HG03045 (cell line): Measurements from ENCODE around the gene INPPL1.
A peak's percentile ranks its signal among the peaks of the same experiment; 100 is the strongest.

Source experiments
- ATAC-seq: cut with Tn5 transposase; IDR thresholded peaks from one replicate; pipeline ENCODE4 v1.9.1; 2021; ENCODE audit warnings: mild to moderate bottlenecking, moderate library complexity; ENCODE audit not compliant: unreplicated experiment

The INPPL1 gene

GRCh38 chr11:72209101-72209500 is 15.5 kb upstream of the INPPL1 start:
- ATAC-seq: no peak

DNA sequence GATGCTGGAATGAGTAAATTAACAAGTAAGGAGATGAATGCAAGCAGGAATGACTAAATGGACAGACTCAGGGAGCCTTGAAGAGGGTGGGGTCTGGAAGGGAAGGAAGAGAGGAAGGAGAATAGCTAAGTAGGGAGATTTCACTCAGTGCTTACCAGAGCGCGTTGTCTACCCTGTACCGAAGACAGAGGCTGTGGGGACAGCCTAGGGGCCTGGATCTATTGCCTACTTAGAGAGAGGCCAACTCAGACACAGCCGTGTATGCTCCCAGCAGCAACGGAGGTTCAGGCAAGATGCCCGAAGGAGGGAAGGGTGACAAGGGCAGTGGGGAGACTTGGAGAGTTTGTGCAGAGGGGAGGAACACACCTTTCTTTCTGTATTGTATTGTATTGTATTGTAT is 7.9 kb upstream of the INPPL1 start, which contains the start of gene FOLR2:
Gene FOLR2, plus strand, starts transcription at position 157 of the 400 bp plus-strand sequence. CDS start 1,791 bp downstream, outside the sequence.
- ATAC-seq: no peak

GRCh38 chr11:72217841-72218240 is 6.7 kb upstream of the INPPL1 start:
- no peak for ATAC-seq

DNA sequence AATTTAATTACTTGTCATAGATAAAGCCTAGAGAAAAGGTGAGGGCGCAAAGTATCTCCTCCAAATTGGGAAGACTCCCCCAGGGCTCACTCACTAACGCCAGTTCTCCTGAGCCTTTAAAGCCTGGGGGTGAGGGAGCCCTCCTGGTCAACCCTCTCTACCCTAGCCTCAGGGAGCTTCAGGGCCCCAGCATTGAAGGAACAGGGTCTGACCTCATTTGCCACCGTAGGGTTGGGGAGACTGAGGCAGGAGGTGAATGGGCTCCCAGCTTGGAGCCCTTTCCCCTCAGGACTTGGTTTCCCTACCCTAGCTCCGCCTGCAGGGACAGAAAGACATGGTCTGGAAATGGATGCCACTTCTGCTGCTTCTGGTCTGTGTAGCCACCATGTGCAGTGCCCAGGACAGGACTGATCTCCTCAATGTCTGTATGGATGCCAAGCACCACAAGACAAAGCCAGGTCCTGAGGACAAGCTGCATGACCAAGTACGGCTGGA is 6.3 kb upstream of the INPPL1 start:
- no peak for ATAC-seq

DNA sequence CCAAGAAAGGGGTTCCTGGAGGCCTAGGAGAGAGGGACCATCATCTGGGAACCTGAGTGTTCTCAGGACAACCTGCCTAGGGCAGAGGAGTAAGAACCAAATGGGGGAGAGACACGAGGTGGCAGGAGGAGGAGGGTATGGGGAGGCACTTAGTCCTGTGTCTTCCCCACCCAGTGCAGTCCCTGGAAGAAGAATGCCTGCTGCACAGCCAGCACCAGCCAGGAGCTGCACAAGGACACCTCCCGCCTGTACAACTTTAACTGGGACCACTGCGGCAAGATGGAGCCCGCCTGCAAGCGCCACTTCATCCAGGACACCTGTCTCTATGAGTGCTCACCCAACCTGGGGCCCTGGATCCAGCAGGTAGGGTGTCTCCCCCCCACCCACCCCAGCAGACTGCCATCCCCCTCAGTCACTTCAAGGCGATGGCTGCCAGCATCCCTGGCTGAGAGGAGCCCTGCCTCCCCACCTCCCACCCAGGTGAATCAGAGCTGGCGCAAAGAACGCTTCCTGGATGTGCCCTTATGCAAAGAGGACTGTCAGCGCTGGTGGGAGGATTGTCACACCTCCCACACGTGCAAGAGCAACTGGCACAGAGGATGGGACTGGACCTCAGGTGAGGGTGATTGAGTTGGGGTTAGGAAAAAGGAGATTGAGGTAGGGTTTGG is 3.7 kb upstream of the INPPL1 start:
- ATAC-seq: no peak

DNA sequence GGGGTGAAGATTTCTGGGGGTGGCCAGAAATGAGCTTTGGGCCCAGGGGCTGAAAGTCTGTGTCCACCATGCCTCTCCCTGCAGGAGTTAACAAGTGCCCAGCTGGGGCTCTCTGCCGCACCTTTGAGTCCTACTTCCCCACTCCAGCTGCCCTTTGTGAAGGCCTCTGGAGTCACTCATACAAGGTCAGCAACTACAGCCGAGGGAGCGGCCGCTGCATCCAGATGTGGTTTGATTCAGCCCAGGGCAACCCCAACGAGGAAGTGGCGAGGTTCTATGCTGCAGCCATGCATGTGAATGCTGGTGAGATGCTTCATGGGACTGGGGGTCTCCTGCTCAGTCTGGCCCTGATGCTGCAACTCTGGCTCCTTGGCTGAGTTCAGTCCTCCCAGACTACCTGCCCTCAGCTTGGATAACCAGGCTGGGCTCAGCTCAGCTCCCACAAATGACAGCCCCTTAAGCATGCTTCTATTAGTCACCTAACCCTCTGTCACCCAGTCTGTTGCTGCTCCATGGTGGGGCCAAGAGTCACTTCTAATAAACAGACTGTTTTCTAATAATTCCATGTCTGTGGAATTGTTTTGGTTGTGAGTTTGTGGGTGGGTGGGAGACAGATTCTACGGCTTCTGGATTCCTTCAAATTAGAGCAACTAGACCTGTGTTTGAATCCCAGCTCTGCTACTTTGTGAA is 3.0 kb upstream of the INPPL1 start:
- no peak for ATAC-seq

DNA sequence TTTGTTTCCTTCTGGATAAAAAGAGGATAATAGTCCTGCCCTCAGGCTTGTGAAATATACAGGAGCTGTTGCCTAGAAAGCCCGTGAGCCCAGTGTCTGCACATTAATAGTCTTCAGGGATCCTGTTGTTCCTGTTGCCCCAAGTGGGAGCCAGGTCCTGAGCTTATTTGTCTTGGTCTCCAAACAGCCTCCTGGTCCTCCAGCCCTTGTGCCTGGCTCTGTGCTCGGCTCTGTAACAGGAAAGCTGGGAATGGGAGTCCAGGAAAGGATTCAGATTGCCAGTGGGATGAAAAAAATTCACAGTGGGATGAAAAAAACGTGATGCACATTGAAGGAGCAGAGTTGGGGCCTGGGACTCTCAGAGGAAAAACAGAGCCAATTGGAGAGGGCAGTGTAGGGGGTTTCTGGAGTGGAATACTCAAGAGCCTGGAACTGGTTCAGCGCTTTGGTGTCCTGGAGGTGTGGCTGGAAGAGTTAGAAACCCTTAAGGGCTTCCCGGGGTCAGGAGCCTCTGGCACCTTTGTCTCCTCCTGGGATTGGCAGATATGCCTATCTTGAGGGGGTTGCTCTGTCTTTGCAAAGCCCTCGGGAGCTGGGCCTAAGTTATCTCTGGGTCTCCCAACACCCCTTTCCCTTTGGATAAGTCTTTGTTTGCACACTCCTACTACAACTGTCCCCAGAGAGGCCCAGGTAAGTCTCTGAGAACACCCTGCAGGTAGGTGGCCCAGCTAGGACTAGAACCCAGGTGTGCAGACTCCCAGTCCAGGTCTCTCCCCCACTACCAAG is 2.3 kb upstream of the INPPL1 start:
- ATAC-seq: no peak

DNA sequence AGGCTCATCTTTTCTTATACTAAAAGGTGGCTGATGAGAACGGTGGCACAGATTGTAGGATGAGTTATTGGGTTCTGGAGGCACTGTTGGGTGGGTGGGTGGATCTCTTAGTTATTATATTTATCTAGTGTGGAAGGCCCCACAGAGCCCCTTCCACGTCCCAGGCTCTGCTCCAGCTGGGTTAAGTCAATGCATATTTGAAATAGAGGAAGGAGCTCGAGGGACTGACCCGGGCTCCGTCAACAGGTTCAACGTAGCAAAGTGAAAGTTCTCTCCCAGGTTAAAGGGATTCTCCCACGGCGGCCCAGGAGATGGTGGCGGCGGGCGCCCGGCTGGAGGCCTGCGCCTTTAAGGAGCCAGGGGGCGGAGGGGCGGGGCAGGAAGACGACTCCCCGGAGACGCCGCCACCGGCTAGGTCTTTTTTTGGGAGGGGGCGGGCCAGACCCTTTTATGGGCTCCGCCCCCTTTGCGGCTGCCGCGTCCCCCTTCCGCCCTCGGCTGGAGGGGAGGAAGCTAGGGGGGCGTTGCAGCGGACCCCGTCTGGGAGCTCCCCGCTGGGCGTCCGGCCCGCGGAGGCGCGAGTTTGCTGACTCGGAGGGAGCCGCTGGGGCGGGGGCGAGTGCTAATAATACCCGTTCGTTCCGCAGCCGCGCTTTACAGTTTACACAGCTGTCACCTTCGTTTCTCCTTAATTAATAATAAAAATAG is 1.5 kb upstream of the INPPL1 start:
- peak; percentile 67 for ATAC-seq

DNA sequence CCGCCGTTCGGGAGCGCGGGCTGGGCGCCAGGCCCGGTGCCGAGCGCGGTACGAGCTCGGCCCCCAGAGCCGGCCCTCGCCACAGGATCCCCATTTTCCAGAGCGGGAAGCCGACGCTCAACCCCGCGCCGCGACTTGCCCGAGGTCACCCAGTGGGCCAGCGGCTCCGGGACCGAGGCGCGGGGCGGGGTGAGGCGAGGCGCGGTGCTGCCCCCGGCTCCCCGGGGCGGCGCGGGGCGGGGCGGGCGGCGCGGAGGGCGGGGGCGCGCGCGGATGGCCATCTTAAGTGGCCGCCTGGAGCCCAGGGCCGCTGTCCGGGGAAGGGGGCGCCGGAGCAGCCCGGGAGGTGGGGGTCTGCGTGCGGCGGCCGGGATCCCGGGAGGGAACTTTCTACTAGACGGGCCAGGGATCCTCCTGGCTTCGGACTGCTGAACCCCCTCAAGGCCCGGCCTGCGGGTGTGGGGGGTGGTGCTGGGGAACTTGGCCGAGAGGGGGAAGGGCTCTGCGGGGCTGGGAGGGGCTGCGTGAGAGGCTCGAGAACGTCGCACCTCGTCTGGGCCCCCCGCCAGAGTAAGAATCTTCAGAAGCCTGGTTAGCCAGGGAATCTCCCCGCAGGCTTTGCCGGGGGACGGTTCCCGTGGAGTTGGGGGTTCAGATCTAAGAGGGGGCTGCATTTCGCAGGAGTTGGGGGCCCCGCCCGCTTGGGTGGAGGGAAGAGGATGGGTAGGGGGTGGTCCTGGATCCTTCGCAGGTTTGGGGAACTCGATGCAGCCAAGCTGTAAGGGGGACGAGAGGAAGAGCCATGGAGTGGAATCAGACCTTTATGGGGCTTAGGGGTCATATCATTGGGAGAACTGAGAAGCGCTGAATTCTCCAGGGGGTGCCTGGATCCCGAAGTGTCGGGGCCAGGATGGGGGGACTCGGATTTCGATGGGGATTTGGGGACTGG is 678 bp upstream of the INPPL1 start:
- ATAC-seq: peak; percentile 61

GRCh38 chr11:72225411-72225951 is 914 bp downstream of the INPPL1 start:
- no peak for ATAC-seq

DNA sequence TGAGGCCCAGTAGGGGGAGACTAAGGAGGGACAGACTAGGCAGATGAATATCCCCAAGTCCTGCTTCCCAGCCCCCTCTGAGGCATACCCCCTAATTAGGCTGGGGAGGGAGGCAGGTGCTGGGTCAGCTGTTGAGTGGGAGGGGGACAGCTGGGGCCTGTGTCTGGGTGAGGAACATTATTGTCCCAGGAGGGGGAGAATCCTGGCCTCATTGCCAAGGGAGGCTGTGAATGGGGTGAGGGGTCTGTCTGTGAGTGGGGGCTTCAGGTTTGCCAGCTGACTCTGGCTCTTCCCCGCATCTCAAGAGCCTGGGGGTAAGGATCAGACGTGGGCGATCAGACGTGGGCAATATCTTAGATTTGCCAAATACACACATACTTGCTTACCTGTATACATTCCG is 2.1 kb downstream of the INPPL1 start:
- no peak for ATAC-seq

DNA sequence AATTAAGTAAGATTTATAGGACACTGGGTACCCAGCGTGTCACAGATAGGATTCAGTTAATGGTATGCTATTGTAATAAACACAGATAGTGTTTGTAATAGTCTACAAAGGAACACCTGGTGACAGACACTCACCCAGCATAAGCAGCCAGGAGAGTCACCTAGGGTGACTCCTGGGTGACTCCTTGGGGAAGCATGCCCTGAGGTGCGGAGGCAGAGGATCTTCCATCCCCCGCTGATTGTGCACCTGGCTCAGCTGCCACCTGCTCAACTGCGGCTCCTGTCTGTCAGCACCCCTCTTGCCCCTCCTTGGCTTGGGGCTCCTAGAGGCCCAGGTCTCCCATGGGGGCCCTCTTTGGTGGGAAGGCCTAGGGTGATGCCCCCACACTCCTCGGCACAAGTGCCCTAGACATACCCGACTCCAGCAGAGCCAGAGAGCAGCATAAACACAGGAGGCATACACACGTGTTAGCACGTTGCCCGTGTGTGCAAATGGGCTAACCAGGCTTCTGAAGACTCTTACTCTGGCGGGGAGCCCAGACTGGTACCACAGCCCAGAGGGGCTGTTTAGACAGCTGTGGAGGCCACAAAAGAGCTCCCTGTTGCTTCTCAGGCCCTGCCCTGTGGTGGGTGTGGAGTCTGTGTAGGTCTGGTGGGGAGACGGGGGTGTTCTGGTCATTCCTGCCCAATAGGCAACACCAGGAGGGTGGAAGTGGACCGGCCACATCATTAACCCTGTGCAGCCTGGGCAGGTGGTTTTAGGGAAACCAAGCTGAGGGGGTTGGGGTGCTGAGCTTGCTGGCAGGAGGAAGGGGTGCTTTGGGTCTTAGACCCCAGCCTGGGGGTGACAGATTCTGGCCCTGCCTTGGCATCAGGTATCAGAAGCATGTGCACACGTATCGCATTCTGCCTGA is 3.0 kb downstream of the INPPL1 start:
- ATAC-seq: no peak

- no peak for ATAC-seq
These were observed 3.8 kb downstream of the INPPL1 start for GRCh38 chr11:72228229-72228843.

GRCh38 chr11:72228844-72229231 is 4.3 kb downstream of the INPPL1 start:
- no peak for ATAC-seq

GRCh38 chr11:72229336-72229924 is 4.9 kb downstream of the INPPL1 start:
- no peak for ATAC-seq

GRCh38 chr11:72229925-72230763 is 5.6 kb downstream of the INPPL1 start:
- ATAC-seq: no peak
